ENCODE data around the gene ZBTB40. TPM values are rescaled to one million over a fixed set of nuclear protein-coding genes. Genes with fewer than 3 reads are reported as not detected.

ZBTB40 gene
- total and polyA plus RNA-seq, 4 donors, result 2.1 to 11.2 (median 4.6) TPM

- no peaks in the 10 kb centered on the region for H3K27me3 ChIP-seq (ENCODE audit: control insufficient read depth in 4 of 4, insufficient read depth in 4 of 4, low read length in 3 of 4)
- no peak overlapping the region for H3K4me3 ChIP-seq (ENCODE audit: low read depth in 1 of 3, low read length in 3 of 3)
- WGBS, result 66% methylated on average over 6 of the region's 6 CpGs
- no peak overlapping the region for H3K27ac ChIP-seq (ENCODE audit: low read depth in 1 of 2, low read length in 2 of 2)
- no peak overlapping the region for H3K9ac ChIP-seq (ENCODE audit: low read depth in 1 of 2, low read length in 2 of 2)
- H3K4me1 ChIP-seq (ENCODE audit: control insufficient read depth in 4 of 4, insufficient read depth in 4 of 4, low read length in 3 of 4), result no peaks in the 10 kb centered on the region
- peaks cover 0 to 2% (median under 1%) of the 10 kb centered on the region in 4 donors for H3K9me3 ChIP-seq (ENCODE audit: control insufficient read depth in 4 of 4, low read length in 3 of 4)
- TF ChIP-seq MAX (IDR thresholded peaks at IDR 0.05) (no peak), GABPA (IDR thresholded peaks at IDR 0.05 in 1 of 2, conservative IDR thresholded peaks at IDR 0.05 in 1 of 2) (no peak), CTCF (IDR thresholded peaks at IDR 0.05; ENCODE audit: low read depth, low read length, missing input control) (no peak), ZBTB33 (IDR thresholded peaks at IDR 0.05) (no peak), SP1 (IDR thresholded peaks at IDR 0.05) (no peak), RAD21 (IDR thresholded peaks at IDR 0.05) (no peak), TAF1 (conservative IDR thresholded peaks at IDR 0.05) (no peak), ATF3 (IDR thresholded peaks at IDR 0.05) (no peak), FOXA2 (IDR thresholded peaks at IDR 0.05) (no peak), JUND (IDR thresholded peaks at IDR 0.05) (no peak)
- H3K36me3 ChIP-seq (ENCODE audit: control insufficient read depth in 4 of 4, insufficient read depth in 3 of 4, low read depth in 1 of 4, low read length in 3 of 4), result no peaks in the 10 kb centered on the region
- no peak for DNase-seq (ENCODE audit: low spot score)
These were observed 16.9 kb upstream of the ZBTB40 start for GRCh38 chr1:22434717-22435116.

GRCh38 chr1:22436948-22437347, 14.7 kb upstream of the ZBTB40 start:
- WGBS, result 81% methylated on average over 2 of the region's 2 CpGs

More at GRCh38 chr1:22436948-22437347, 14.7 kb upstream of the ZBTB40 start:
- no peaks in the 10 kb centered on the region for H3K36me3 ChIP-seq (ENCODE audit: control insufficient read depth in 4 of 4, insufficient read depth in 3 of 4, low read depth in 1 of 4, low read length in 3 of 4)
- peaks cover 0 to 11% (median 3%) of the 10 kb centered on the region in 4 donors for H3K9me3 ChIP-seq (ENCODE audit: control insufficient read depth in 4 of 4, low read length in 3 of 4)
- TF ChIP-seq YY1 (IDR thresholded peaks at IDR 0.05) (no peak), NR2F2 (IDR thresholded peaks at IDR 0.05) (no peak), HNF4G (IDR thresholded peaks at IDR 0.05) (no peak), RXRA (IDR thresholded peaks at IDR 0.05) (no peak), RAD21 (IDR thresholded peaks at IDR 0.05) (no peak), REST (IDR thresholded peaks at IDR 0.05) (no peak), MAX (IDR thresholded peaks at IDR 0.05) (no peak)
- H3K27ac ChIP-seq (ENCODE audit: low read depth in 1 of 2, low read length in 2 of 2), result no peak overlapping the region
- H3K4me3 ChIP-seq (ENCODE audit: low read depth in 1 of 3, low read length in 3 of 3), result no peak overlapping the region
- no peaks in the 10 kb centered on the region for H3K27me3 ChIP-seq (ENCODE audit: control insufficient read depth in 4 of 4, insufficient read depth in 4 of 4, low read length in 3 of 4)
- DNase-seq (ENCODE audit: low spot score), result no peak
- H3K9ac ChIP-seq (ENCODE audit: low read depth in 1 of 2, low read length in 2 of 2), result no peak overlapping the region
- H3K4me1 ChIP-seq (ENCODE audit: control insufficient read depth in 4 of 4, insufficient read depth in 4 of 4, low read length in 3 of 4), result no peaks in the 10 kb centered on the region
